NCI-H524 (cell line): ENCODE results near the gene KIFC3.
"Not testable (repeated sequence)": the region's sequence is repeated elsewhere in the genome, so short reads cannot be mapped to it uniquely, and the experiment has no call there.

Experiments
- DNase-seq, 2 experiments: peaks; one replicate each; lab custom pipeline; 2025; lab: John Stamatoyannopoulos, UW

Gene KIFC3, protein sequence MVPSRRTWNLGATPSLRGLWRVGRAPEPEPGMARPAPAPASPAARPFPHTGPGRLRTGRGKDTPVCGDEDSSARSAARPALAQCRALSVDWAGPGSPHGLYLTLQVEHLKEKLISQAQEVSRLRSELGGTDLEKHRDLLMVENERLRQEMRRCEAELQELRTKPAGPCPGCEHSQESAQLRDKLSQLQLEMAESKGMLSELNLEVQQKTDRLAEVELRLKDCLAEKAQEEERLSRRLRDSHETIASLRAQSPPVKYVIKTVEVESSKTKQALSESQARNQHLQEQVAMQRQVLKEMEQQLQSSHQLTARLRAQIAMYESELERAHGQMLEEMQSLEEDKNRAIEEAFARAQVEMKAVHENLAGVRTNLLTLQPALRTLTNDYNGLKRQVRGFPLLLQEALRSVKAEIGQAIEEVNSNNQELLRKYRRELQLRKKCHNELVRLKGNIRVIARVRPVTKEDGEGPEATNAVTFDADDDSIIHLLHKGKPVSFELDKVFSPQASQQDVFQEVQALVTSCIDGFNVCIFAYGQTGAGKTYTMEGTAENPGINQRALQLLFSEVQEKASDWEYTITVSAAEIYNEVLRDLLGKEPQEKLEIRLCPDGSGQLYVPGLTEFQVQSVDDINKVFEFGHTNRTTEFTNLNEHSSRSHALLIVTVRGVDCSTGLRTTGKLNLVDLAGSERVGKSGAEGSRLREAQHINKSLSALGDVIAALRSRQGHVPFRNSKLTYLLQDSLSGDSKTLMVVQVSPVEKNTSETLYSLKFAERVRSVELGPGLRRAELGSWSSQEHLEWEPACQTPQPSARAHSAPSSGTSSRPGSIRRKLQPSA

DNA sequence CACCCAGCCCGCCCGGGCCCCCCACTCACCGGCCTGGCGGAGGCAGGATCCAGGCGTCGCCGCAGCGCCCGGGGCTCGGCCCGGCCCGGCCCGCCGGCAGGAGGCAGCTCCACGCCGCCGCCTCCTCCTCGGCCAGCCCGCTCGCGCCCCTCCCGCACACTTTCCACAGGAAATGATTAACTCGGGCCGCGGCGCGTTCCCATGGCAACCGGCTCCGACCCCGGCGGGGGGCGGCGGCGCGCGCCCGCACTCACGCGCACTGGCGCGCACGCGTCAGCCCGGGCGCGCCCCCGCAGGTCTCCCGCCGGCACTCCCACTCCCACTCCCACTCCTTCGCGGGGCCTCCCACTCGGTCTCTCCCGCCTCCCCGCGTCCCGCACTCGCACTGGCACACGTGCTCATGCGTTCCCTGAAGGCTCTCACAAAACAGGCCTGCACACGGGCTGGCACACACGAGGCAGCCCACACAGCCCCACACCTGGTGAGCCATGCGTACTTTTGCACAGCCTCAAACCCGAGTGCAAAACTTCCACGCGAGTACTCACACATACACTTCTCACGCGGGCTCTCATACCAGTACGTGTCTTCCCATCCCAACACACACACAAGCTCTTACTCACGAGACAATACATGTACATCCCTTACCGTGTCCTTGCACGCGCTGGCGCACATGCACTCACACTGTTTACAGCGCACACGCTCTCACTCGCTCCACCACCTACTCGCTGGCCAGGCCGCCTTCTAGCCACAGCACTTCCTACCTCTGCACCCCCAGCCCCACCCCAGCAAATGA is at the start of gene KIFC3:
KIFC3 (minus strand) TSS at position 151 of the 793 bp plus-strand sequence. CDS start 4,248 bp downstream, outside the sequence.
- peak; percentile 59 to 84 for DNase-seq

DNA sequence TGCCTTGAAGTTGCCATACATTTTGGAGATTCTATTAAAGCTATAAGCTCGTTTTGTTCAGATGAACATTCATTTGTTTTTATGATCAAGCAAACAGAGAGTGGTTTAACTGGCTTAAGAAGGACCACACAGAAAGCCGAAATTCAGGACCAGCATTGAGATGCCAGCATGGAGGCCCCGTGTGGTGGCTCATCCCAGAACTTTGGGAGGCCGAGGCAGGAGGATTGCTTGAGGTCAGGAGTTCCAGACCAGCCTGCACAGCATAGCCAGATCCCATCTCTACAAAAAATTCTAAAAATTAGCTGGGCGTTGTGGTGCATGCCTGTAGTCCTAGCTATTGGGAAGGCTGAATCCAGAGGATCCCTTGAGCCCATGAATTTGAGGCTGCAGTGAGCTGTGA is 45.9 kb upstream of the KIFC3 start:
- no peak for DNase-seq

DNA sequence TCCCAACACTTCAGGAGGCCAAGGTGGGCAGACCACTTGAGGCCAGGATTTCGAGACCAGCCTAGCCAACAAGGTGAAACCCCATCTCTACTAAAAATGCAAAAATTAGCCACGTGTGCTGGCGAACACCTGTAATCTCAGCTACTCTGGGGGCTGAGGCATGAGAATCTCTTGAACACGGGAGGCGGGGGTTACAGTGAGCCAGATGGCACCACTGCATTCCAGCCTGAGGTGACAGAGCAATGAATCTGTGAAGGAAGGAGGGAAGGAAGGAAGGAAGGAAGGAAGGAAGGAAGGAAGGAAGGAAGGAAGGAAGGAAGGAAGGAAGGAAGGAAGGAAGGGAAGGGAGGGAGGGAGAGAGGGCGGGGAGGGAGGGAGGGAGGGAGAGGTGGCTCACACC is 44.6 kb upstream of the KIFC3 start:
- peak in 1 of 2 experiments; percentile 50 for DNase-seq

DNA sequence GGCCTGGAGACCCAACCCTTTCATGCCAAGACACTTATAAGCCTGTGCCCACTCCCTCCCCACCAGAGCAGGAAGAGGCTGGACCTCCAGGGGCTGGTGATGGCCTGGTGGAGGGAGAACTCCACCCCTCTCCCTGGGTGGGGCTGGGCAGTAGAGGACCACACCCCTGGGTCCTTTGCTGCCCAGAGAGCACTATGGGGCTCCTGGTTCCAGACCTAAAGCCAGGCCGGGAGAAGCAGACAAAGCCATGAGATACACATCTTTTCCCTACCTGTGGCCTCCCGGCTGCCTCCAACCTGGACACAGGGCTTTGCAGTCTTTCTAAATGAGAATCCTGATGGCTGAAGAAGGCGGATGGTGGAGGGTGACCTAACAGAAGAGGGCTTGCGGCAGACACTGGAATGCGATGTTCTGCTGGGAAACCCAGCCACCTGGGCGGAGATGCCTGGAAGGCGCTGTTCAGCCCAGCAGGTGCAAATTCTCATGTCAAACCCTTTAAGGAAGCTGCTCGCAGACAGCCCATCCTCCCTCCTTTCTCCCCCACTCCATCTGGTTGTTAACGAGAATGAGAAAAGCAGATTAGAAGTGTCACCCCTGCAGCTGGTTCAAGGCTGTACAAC is 43.9 kb upstream of the KIFC3 start:
- DNase-seq = peak; percentile 90 to 92

DNA sequence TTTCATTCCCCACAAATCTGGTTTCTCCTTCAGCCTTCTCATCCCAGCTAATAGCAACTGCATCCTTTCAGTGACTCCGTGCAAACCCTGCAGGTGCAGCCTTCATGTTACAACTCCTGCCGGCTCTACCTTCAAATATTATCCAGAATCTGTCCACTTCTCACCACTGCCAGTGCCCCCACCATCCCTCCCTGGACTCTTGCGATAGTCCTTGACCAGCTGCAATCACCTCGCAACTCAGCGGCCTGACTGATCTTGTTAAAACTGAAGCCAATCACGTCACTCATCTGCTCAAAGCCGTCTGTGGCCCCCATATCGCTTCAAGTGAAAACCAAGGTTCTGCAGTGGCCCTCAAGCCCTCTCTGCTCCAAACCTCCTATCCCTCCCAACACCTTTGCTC is 42.8 kb upstream of the KIFC3 start:
- DNase-seq = no peak

DNA sequence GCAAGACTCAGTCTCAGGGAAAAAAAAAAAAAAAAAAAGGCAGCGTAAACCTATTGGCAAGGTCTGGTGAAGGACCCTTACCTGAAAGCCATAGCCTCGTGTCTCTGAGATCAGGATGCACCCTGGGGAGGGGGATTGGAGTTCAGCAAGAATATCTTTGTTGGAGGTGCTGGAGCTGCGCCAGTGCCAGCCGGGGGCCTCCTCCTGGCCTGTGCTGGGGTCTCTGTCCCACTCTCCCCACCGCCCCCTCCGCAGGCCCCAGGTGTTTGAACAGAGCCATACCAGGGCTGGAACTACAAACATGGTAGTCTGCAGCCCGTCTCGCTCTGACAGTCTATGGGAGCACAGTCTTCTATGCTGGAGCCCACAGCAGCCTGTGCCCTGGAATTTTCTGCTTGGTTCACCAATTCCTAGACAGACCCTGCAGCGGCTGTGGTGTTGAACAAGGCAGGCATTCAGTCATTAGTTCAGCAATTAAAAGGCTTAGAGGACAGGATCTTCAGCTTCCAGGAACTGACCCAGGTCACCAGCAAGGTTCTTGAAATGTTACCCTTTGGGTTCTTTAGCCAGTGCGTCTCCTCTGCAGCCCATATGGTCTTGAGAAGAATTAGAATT is 42.2 kb upstream of the KIFC3 start:
- DNase-seq = no peak

DNA sequence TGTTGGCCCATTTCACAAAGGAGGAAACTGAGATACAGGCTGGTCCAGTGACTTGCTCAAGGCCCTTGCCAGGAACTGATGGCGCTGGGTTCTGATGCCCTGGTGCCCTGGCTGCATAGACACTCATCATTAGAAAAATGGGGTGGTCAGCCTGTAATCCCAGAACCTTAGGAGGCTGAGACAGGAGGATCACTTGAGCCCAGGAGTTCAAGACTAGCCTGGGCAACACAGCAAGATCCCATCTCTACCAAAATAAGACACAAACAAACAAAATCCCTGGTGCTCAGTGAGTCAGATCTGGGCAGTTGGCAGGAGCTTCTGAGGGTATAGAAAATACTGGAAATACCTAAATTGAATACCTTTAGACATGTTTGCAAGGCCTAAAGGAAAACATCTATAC is 41.1 kb upstream of the KIFC3 start:
- DNase-seq = no peak

DNA sequence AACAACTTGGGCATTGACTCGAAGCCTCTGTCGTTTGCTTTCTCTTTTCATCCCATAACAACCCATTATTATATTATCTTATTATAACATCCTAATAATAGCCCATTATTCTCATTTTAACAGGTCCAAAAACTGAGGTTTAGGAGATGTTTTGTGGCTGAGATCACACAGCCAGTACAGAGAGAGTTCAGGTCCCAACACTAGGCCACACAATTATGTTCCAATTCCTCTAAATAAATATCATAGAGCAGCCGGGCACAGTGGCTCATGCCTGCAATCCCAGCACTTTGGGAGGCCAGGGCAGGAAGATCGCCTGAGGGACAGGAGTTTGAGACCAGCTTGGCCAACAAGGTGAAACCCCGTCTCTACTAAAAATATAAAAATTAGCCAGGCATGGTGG is 40.3 kb upstream of the KIFC3 start:
- no peak for DNase-seq

DNA sequence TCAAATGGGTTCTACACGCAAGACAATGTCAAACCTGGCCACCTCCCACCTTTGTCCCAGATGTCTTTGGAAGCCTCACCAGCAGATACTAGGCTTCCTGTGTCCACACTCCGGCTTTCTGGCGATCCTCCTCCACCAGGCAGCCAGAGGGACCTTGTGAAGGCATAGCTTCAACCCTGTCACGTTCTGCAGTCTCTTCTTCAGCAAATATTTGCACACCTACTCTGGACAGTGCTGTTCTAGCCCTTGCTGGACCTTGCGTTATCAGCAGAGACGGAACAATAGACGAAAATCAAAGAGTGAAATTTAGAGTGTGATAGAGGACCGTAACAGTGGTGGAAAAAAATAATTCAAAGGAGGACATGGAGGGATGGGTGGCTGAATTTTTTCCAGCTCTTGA is 38.5 kb upstream of the KIFC3 start:
- no peak for DNase-seq

DNA sequence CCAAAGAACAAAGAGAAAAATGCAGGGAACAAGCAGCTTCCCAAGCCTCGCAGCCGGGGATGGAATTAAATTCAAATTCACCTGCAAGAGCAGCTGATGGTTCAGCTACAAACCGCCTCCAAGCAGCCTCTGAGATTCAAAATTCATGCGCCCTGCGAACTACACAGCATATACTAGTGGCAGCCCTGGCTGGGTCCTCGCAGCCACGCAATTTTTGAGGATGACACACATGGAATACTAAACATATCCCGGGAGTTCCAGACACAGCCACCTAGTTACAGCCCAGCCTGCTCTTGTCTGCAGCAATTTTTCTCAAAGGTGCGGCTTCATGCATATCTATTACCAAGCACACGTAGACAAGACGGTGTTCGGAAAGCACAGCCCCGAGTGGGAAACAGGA is 35.9 kb upstream of the KIFC3 start:
- DNase-seq = no peak

DNA sequence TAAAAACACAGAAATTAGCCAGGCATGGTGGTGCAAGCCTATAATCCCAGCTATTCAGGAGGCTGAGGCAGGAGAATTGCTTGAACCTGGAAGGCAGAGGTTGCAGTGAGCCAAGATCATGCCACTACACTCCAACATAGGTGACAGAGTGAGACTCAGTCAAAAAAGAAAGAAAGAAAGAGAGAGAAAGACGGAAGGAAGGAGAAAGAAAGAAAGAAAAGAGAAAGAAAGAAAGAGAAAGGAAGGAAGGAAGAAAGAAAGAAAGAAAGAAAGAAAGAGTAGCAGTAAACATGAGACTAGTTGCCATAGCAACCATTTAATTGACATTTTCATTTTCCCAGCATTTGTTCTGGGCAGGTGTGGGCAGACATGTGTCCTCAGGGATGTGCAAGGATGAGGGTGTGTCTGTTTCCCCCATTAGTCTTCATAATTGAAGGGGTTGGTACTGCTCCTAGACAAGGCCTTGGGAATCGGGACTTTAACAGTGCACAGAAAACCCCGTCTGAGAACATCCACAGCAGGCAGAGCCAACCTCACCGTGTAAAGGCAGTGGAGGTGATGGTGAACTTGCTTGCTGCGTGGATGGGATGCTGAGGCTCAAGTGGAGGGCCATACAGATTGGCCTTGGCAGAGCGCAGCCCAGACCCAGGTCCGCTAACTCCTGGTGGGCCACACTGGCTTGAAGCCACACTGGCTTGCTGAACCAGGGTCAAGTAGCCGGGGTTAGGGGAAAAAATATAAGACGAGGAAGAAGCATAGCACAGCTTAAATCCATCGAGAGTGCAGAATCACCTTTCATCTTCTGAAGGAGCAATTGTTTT is 35.2 kb upstream of the KIFC3 start:
- no peak for DNase-seq

DNA sequence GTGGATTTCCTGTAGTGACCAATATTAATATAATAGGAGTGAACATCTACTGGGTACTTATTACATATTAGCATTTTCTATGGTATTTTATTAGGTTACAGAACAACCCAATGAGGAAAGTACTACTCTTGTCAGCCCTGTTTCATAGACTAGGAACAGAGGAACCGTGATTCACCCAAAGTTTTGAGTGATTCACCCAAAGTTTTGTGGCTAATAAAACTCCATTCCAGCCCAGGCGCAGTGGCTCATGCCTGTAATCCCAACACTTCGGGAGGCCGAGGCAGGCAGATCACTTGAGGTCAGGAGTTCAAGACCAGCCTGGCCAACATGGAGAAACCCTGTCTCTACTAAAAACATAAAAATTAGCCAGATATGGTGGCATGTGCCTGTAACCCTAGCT is 33.1 kb upstream of the KIFC3 start:
- DNase-seq = not testable (repeated sequence)

DNA sequence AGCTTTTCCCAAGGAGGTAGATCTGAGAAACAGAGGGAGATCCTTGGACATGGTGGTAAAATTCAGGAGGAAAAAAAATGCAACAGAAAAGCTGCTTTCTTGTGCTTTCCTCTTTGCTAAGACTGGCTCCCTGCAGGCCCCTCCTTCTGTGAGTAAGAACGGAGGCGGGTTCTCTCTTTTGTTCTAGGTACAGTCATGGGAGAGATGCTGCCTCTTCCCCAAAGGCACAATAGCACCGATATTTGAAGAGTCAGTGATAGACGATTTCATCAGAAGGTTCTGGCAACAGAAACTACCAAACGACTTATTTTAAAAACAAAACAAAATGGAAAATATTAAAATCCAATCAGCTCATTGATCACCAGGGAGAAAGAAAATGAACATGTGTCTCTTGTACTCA is 32.6 kb upstream of the KIFC3 start:
- no peak for DNase-seq

DNA sequence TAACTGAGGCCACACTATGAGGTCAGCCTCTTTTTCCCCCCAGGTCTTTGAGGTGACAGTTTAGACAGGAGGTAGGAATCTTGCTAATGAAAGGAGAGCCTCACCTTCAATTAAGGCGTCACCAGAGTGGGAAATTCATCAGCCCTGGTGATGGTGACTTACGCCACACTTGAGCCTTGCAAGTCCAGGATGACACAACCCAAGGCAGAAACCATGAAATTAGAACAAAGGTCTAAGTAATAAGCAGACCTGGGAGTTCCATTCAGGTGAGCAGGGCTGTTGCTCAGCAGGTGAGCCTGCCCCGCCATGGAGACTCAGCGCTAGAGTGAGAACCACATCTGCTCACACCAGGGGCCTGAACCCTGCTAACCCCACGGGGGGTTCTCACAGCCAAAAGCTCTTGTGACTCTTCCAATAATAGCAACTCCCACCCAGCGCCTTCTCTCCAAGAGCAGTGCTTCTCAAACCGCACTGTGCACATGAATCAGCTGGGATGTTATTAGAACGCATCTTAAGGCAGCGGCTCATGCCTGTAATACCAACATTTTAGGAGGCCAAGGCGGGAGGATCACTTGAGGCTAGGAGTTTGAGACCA is 28.7 kb upstream of the KIFC3 start:
- no peak for DNase-seq

DNA sequence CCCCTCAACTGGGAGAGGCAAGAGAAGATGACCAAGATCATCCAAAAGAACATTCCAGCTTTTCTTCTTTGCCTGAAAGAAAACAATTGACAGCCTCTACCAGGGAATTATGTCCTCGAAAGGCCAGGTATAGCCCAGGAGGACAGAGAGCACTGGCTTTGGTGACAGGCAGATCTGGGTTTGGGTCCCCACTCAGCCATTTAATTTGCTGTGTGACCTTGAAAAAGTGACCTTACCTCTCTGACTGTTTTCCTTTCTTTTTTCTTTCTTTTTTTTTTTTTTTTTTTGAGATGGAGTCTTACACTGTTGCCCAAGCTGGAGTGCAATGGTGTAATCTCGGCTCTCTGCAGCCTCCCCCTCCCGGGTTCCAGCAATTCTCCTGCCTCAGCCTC is 27.7 kb upstream of the KIFC3 start:
- no peak for DNase-seq

DNA sequence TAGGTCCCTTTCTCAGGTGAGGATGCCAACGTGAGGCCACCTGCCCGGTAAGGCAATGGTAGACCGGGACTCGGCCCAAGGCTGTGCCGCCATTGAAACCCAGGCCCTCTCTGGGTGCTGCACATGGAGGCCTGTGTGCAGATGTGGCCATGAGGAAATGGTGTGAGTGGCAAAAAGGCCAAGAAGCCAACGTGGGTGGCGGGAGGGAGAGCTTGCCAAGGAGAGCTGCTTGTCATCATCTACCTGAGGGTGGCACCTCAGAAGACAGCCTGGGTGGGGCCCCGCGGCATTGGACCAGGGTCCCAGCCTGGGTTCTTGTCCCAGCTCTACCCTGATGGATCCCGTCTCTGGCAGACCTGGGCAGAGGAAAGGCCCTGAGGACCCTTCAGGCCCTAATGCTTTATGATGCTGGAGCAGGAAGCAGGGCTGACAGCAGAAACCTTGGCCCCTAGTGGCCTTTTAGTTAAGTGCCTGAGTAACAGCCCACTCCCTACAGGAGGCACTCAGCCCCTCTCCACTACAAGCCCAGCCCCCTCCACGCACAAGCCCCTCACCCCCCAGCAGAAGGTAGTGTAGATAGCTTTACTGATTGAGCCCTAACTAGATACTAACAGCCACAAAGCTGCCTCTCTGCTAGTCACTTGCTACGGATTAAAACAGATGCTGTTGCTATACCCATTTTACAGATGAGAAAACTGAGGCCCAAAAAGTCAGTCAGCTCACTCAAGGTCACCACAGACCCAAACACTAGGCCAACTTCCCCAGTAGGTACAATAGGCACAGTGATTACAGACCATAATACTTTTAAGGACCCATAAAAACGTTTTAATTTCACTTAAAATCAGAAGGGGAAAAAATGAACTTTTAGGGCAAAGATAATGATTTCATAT is 26.2 kb upstream of the KIFC3 start:
- no peak for DNase-seq

DNA sequence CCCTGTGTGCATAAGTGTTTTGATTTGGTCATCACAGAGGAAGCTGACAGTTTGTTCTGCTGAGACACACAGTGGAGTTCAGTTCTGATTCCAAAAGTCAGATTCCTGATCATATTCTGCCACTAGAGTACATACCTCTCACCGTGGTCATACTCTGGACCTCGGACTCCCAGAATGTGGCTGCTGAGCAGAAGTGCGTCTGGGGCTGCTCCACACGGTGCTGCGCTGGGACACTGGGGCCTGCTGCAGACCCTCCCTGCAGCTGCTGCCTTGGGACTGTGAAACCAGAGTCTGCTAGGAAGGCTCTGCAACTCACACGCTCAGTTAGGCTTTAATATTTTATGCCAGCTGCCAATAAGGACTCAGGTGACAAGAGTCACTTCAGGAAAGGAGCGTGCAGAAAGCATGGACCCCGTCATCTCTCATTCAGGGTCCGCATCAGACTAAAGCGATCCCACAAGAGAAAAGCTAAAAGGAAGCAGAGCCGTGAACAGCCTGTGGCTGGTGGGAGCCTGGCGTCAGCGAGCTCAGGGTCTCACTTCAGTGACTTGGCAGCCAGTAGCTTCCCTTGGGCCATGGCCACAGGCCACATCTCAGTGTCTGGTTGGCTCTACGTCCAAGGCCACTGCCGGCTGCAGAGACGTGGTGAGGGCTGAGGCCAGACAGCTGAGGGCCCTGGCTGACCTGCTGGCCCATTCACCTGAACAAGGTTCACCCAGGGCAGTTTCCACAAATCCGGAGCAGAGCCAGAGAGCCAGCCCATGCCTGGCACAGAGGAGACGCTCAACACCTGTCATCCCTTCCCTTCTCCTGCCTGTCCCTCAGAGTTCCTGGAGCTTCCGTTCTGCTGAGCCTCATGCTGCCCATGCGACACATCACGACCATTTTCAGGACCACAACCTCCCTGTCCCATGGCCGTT is 24.7 kb upstream of the KIFC3 start:
- no peak for DNase-seq

DNA sequence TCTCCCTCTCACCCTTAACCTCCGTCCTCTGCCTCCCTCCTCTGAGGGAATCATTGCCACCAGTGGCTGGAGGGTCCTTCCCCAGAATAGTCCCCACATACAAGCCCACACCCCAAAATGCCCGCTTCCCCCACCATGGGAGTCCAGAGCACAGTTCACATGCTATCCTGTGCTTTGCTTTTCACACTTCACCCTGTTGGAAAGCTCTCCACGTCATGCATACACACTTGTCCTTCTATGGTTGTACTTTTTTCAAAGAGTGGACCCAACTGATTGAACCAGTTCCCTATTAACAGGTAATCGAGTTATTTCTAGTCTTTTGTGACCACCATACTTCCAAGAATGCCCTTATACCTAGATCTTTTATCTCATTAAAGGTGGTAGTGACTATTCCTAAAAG is 23.8 kb upstream of the KIFC3 start:
- DNase-seq = no peak
